Cardiac muscle cell (in vitro differentiated cells and primary cell): ENCODE measurements around the gene MGLL. TPM values are rescaled to one million over a fixed set of nuclear protein-coding genes. Genes with fewer than 3 reads are reported as not detected.
A peak's percentile ranks its signal among the peaks of the same experiment; 100 is the strongest.

Source experiments
- DNase-seq, 2 donors: peaks; one replicate each; pipeline versions ENCODE4 v3.0.0 to v3.0.0-alpha.2; 2010 to 2017; ENCODE audit warnings: low read depth in 1 of 2, low spot score in 1 of 2
- H3K27ac ChIP-seq: fragments of 200-600 bp; sonication (generic); 2 replicates; pipeline ENCODE4 v1.5.1; 2016
- H3K27me3 ChIP-seq: fragments of 200-600 bp; sonication (generic); 2 replicates; pipeline ENCODE4 v1.6.0; 2016; ENCODE audit warnings: control low read depth
- H3K36me3 ChIP-seq: fragments of 200-600 bp; sonication (generic); 2 replicates; pipeline ENCODE4 v1.5.1; 2016; ENCODE audit warnings: control low read depth
- H3K4me1 ChIP-seq: fragments of 200-600 bp; sonication (generic); 2 replicates; pipeline ENCODE4 v1.8.1; 2017; ENCODE audit warnings: low read depth, mild to moderate bottlenecking, mixed run types
- H3K4me3 ChIP-seq: fragments of 200-600 bp; sonication (generic); 2 replicates; pipeline ENCODE4 v1.5.1; 2016; ENCODE audit warnings: mild to moderate bottlenecking
- H3K9me3 ChIP-seq: fragments of 200-600 bp; sonication (generic); 2 replicates; pipeline ENCODE4 v1.5.1; 2017; ENCODE audit warnings: low read depth, mild to moderate bottlenecking, control low read depth
- polyA plus RNA-seq: library from polyadenylated mRNA; unstranded; fragments of >200 nt; fragmentation: Nextera tagmentation; extraction: Ambion mirVana; gene quantifications from 2 replicates; pipeline ENCODE4 v1.2.1, GENCODE V29; 2016
- total RNA-seq: library from RNA; depleted of rRNA; stranded (reverse); fragments of >200 nt; gene quantifications from 2 replicates; pipeline ENCODE4 v1.2.3, GENCODE V29; 2016
- TF ChIP-seq, protein P1 (sequence below): IDR thresholded peaks from 2 replicates; pipeline ENCODE4 v1.5.1; 2012; ENCODE audit warnings: low read depth, mild to moderate bottlenecking, low read length

Gene MGLL
- total and polyA plus RNA-seq, 2 experiments from 2014 or later: 1.0 TPM

DNA sequence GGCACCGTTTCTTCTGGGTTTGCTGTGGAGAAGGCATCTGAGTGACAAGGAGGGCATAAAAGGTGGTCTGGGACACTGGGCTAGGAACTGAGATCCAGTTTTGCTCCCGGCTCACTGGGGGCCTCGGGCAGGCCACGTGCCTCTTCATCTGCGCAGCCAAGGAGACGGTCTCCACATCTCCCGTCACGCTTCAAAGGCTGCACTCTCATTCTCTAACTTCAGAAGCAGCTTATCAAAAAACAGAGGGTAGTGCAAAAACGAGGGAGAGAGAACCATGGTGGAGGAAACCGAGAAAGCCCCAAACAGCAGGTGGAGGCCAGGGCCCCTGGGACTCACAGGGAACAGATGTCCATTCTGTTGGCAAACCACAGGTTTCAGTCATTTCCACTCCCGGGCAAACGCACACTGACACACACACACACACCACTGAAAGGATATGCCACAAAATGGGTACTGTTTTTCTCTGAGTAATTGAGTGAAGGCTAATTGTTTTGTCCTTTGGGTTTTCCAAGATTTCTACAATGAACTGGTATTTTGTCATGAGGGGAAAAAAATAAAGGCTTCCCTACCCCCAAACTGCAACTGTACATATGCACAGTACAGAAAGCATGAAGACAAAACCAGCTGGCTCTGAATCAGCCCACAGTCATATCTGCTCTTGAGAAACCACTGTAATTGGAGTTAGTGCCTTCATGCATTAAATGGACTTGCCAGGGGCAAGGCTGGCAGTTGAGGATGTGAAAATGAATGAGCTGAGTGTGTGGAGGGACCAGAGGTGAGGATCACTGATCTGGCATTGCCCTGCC, 71.9 kb downstream of the MGLL start:
- DNase-seq: peak in 1 of 2 donors; percentile 74
- Histone ChIP-seq H3K36me3 (no peaks in the 10 kb centered on the region), H3K4me3 (no peak overlapping the region), H3K27ac (no peak overlapping the region), H3K9me3 (no peaks in the 10 kb centered on the region), H3K27me3 (no peaks in the 10 kb centered on the region), H3K4me1 (no peaks in the 10 kb centered on the region)
- TF ChIP-seq, protein P1, sequence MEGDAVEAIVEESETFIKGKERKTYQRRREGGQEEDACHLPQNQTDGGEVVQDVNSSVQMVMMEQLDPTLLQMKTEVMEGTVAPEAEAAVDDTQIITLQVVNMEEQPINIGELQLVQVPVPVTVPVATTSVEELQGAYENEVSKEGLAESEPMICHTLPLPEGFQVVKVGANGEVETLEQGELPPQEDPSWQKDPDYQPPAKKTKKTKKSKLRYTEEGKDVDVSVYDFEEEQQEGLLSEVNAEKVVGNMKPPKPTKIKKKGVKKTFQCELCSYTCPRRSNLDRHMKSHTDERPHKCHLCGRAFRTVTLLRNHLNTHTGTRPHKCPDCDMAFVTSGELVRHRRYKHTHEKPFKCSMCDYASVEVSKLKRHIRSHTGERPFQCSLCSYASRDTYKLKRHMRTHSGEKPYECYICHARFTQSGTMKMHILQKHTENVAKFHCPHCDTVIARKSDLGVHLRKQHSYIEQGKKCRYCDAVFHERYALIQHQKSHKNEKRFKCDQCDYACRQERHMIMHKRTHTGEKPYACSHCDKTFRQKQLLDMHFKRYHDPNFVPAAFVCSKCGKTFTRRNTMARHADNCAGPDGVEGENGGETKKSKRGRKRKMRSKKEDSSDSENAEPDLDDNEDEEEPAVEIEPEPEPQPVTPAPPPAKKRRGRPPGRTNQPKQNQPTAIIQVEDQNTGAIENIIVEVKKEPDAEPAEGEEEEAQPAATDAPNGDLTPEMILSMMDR: no peak

DNA sequence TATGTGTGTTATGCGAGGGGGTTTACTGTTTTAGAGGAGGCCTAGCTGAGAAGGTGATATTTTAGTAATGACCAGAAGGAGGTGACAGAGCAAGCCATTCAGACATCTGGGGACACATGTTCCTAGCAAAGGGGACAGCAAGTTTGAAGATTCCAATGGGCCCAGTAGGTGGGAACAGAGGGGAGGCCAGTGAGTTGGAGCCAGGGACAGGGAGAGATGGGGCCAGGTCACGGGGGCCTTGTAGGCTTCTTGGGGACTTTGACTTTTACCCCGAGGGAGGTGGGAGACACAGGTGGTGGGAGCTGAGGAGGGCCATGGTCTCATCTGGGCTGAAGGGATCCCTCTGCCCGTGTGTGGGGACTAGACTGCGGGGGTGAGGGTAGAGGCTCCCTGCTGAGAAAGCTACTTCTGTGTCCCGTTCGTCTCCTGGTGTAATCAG, 72.5 kb downstream of the MGLL start:
- Histone ChIP-seq H3K4me1 (no peaks in the 10 kb centered on the region), H3K27ac (no peak overlapping the region)
- no peak for DNase-seq

DNA sequence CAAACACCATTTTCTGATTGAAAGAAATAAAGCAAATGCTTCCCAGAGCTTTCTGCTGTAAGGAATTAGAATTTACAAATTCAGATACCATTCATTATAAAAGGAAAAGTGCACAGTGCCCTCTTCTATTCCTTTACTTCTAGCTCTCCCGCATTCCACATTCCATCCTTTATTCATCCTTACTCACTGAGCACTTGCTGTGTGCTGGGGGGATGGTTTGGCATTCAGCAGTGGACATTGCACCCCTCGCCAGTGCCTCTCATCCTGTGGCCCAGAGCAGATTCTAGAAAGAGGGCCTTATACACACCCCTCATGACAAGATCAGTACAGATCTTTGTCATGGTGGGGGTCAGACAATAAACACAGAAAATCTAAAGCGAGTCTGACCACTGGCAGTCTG, 73.0 kb downstream of the MGLL start:
- no peak overlapping the region for H3K27ac ChIP-seq
- H3K36me3 ChIP-seq: no peaks in the 10 kb centered on the region
- DNase-seq: no peak
- TF ChIP-seq, protein P1: no peak
- H3K4me1 ChIP-seq: no peaks in the 10 kb centered on the region
- no peaks in the 10 kb centered on the region for H3K9me3 ChIP-seq
- no peak overlapping the region for H3K4me3 ChIP-seq
- peaks cover 7% of the 10 kb centered on the region for H3K27me3 ChIP-seq

More for the DNA sequence above, 72.5 kb downstream of the MGLL start:
- Histone ChIP-seq H3K4me3 (no peak overlapping the region), H3K27me3 (peaks cover 4% of the 10 kb centered on the region), H3K36me3 (no peaks in the 10 kb centered on the region), H3K9me3 (no peaks in the 10 kb centered on the region)
- TF ChIP-seq, protein P1: no peak

DNA sequence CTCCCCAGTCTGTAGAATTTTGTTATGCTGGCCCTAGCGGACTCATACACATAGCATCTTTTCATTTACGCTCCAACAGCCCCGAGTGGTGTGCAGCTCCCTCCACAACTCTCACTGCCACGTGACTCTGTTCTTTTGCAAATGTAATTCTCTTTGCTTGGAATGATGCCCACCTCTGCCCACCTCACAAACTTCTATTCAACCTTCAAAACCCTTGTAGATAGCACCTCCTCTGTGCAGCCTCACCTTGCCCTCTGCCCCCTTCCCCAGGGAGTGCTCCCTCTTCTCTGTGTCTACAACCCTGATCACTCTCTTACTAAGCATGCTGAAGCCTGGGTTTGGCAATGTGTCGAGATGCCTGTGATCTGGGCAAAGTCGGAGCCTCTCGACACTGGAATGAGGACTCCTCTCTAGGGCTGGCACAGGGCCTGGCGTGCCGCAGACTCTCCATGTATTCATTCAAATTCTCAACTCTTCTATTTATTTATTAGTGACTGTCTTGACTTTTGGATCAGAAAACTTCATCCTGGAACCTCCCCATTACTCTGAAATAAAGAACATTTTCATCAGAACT, 73.5 kb downstream of the MGLL start:
- no peaks in the 10 kb centered on the region for H3K4me1 ChIP-seq
- no peak overlapping the region for H3K27ac ChIP-seq
- no peak overlapping the region for H3K4me3 ChIP-seq
- H3K36me3 ChIP-seq: no peaks in the 10 kb centered on the region
- H3K9me3 ChIP-seq: no peaks in the 10 kb centered on the region
- no peak for DNase-seq
- H3K27me3 ChIP-seq: peaks cover 11% of the 10 kb centered on the region
- TF ChIP-seq, protein P1: no peak

DNA sequence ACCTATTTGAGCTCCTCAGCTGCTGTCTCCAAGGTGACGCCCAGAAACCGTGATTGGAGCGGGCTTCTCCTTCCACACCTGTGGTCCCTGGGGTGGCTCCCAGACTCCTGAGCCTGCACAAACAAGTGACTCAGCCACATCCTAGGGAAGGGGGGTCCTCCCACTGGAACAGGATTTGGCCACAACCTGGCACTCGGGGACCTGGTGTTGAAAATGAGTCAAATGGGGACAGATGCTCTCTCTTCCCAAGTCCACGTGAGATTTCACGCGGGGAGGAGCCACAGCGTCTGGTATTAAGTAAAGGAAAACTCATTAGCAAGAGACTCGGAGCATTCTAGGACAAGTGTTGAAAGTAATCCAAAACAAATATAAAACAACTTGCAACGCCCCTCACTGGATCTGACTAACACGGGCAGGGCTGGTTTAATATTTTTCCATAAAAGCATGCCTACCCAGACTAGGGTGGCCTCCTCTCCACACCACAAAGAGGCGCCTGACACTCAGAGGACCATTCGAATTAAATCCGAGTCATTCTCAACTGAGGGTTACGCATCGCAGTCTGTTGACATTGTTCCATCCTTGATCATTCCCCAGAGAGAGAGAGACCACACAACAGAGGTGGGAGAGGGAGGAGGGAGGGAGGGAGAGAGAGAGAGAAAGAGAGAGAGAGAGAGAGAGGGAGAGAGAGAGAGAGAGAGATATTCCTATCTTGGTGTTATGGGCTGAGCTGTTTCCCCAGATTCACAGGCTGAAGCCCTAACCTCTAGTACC, 74.4 kb downstream of the MGLL start:
- TF ChIP-seq, protein P1: peak; percentile 21
- Histone ChIP-seq H3K27ac (no peak overlapping the region), H3K4me1 (no peaks in the 10 kb centered on the region), H3K9me3 (no peaks in the 10 kb centered on the region), H3K36me3 (no peaks in the 10 kb centered on the region), H3K27me3 (peaks cover 14% of the 10 kb centered on the region), H3K4me3 (no peak overlapping the region)
- DNase-seq: peak in 1 of 2 donors; percentile 74
